ENCODE results near the gene RAB7A. TPM values are rescaled to one million over a fixed set of nuclear protein-coding genes. Genes with fewer than 3 reads are reported as not detected.
"Not testable (repeated sequence)": the region's sequence is repeated elsewhere in the genome, so short reads cannot be mapped to it uniquely, and the experiment has no call there.

The RAB7A gene
- total and polyA plus RNA-seq, 2 experiments from 2014 or later: 108 to 269 TPM

GRCh38 chr3:128748557-128748956, 22.6 kb downstream of the RAB7A start:
- WGBS (ENCODE audit: low lambda C conversion rate, missing lambda C conversion rate): 99% methylated on average over 4 of the region's 4 CpGs
- Histone ChIP-seq H3K27ac (no peak overlapping the region), H3K79me2 (peaks cover 100% of the 10 kb centered on the region)

GRCh38 chr3:128749035-128749434, 23.1 kb downstream of the RAB7A start:
- TF ChIP-seq CTCF (IDR thresholded peaks at IDR 0.05; ENCODE audit: poor library complexity) (no peak), EZH2phosphoT487 (IDR thresholded peaks at IDR 0.05; ENCODE audit: low read depth, severe bottlenecking, unreplicated experiment) (no peak), EZH2 (IDR thresholded peaks at IDR 0.05; ENCODE audit: borderline replicate concordance) (no peak)
- H3K4me2 ChIP-seq: no peak overlapping the region
- no peaks in the 10 kb centered on the region for H3K4me1 ChIP-seq (ENCODE audit: insufficient read depth)
- H3K9me2 ChIP-seq (replicated peaks; ENCODE audit: insufficient read depth): no peaks in the 10 kb centered on the region
- no peaks in the 10 kb centered on the region for H3K27me3 ChIP-seq
- no peak overlapping the region for H3K27ac ChIP-seq
- peaks cover 99% of the 10 kb centered on the region for H4K20me1 ChIP-seq (ENCODE audit: insufficient read depth, poor library complexity, severe bottlenecking)
- H3K4me3 ChIP-seq: no peak overlapping the region
- peaks cover 100% of the 10 kb centered on the region for H3K79me2 ChIP-seq
- DNase-seq (ENCODE audit: low spot score): no peak
- H2AFZ ChIP-seq: no peak overlapping the region
- H3K36me3 ChIP-seq (replicated peaks; ENCODE audit: insufficient read depth, low read depth): no peaks in the 10 kb centered on the region
- H3K9me3 ChIP-seq (ENCODE audit: low read depth): no peaks in the 10 kb centered on the region

More at GRCh38 chr3:128748557-128748956, 22.6 kb downstream of the RAB7A start:
- no peak overlapping the region for H3K4me3 ChIP-seq
- H3K9me3 ChIP-seq (ENCODE audit: low read depth): no peaks in the 10 kb centered on the region
- H3K27me3 ChIP-seq: no peaks in the 10 kb centered on the region
- H3K9me2 ChIP-seq (replicated peaks; ENCODE audit: insufficient read depth): no peaks in the 10 kb centered on the region
- no peaks in the 10 kb centered on the region for H3K36me3 ChIP-seq (replicated peaks; ENCODE audit: insufficient read depth, low read depth)
- no peak overlapping the region for H3K4me2 ChIP-seq
- H3K4me1 ChIP-seq (ENCODE audit: insufficient read depth): no peaks in the 10 kb centered on the region
- DNase-seq (ENCODE audit: low spot score): no peak
- no peak overlapping the region for H2AFZ ChIP-seq
- TF ChIP-seq EZH2 (IDR thresholded peaks at IDR 0.05; ENCODE audit: borderline replicate concordance) (no peak), CTCF (IDR thresholded peaks at IDR 0.05; ENCODE audit: poor library complexity) (no peak), EZH2phosphoT487 (IDR thresholded peaks at IDR 0.05; ENCODE audit: low read depth, severe bottlenecking, unreplicated experiment) (no peak)
- H4K20me1 ChIP-seq (ENCODE audit: insufficient read depth, poor library complexity, severe bottlenecking): peaks cover 99% of the 10 kb centered on the region

- not testable (repeated sequence) for H3K27ac ChIP-seq; H3K4me3 ChIP-seq; H3K36me3 ChIP-seq (replicated peaks; ENCODE audit: insufficient read depth, low read depth); H3K9me2 ChIP-seq (replicated peaks; ENCODE audit: insufficient read depth); H3K4me2 ChIP-seq; H3K27me3 ChIP-seq; DNase-seq (ENCODE audit: low spot score); H2AFZ ChIP-seq; H3K9me3 ChIP-seq (ENCODE audit: low read depth); H3K4me1 ChIP-seq (ENCODE audit: insufficient read depth)
- Histone ChIP-seq H3K79me2 (peaks cover 100% of the 10 kb centered on the region), H4K20me1 (ENCODE audit: insufficient read depth, poor library complexity, severe bottlenecking) (peaks cover 97% of the 10 kb centered on the region)
- 95% methylated on average over 5 of the region's 5 CpGs for WGBS (ENCODE audit: low lambda C conversion rate, missing lambda C conversion rate)
These were observed 23.6 kb downstream of the RAB7A start for GRCh38 chr3:128749561-128749960.

GRCh38 chr3:128753715-128754114, 27.7 kb downstream of the RAB7A start:
- no peak for DNase-seq (ENCODE audit: low spot score)
- H3K4me3 ChIP-seq: no peak overlapping the region
- 100% methylated on average over 1 of the region's 1 CpG for WGBS (ENCODE audit: low lambda C conversion rate, missing lambda C conversion rate)
- no peaks in the 10 kb centered on the region for H3K9me3 ChIP-seq (ENCODE audit: low read depth)
- H3K4me2 ChIP-seq: no peak overlapping the region
- H2AFZ ChIP-seq: no peak overlapping the region
- peaks cover 100% of the 10 kb centered on the region for H3K79me2 ChIP-seq
- H3K27me3 ChIP-seq: no peaks in the 10 kb centered on the region
- H4K20me1 ChIP-seq (ENCODE audit: insufficient read depth, poor library complexity, severe bottlenecking): peaks cover 85% of the 10 kb centered on the region
- no peaks in the 10 kb centered on the region for H3K9me2 ChIP-seq (replicated peaks; ENCODE audit: insufficient read depth)
- TF ChIP-seq CTCF (IDR thresholded peaks at IDR 0.05; ENCODE audit: poor library complexity): no peak
- TF ChIP-seq EZH2phosphoT487 (IDR thresholded peaks at IDR 0.05; ENCODE audit: low read depth, severe bottlenecking, unreplicated experiment): no peak
- no peak for TF ChIP-seq EZH2 (IDR thresholded peaks at IDR 0.05; ENCODE audit: borderline replicate concordance)
- peaks cover 2% of the 10 kb centered on the region for H3K4me1 ChIP-seq (ENCODE audit: insufficient read depth)
- H3K36me3 ChIP-seq (replicated peaks; ENCODE audit: insufficient read depth, low read depth): no peaks in the 10 kb centered on the region
- H3K27ac ChIP-seq: no peak overlapping the region
